HepG2 (cell line): Measurements from ENCODE around the gene TSEN54. TPM values are rescaled to one million over a fixed set of nuclear protein-coding genes. Genes with fewer than 3 reads are reported as not detected.

Experiments used
- ARHGAP35 ChIP-seq: sonication (generic); formaldehyde crosslinking; IDR thresholded peaks from 2 replicates; pipeline ENCODE4 v1.9.0; 2022; ENCODE audit warnings: mild to moderate bottlenecking, inconsistent platforms, moderate library complexity, missing genetic modification reagents, borderline replicate concordance
- E2F5 ChIP-seq: sonication (generic); formaldehyde crosslinking; conservative IDR thresholded peaks from 2 replicates; pipeline ENCODE4 v1.4.0; 2020; ENCODE audit warnings: missing genetic modification reagents
- IRX3 ChIP-seq: sonication (generic); formaldehyde crosslinking; IDR thresholded peaks from 2 replicates; pipeline ENCODE4 v1.8.1; 2023; ENCODE audit warnings: mild to moderate bottlenecking, low read depth, missing genetic modification reagents, borderline replicate concordance
- MATR3 ChIP-seq: sonication (generic); formaldehyde crosslinking; IDR thresholded peaks from 2 replicates; pipeline ENCODE4 v1.4.0; 2020; ENCODE audit warnings: missing genetic modification reagents
- MED13 ChIP-seq: sonication (generic); formaldehyde crosslinking; IDR thresholded peaks from 2 replicates; pipeline ENCODE4 v1.5.0; 2020; ENCODE audit warnings: missing genetic modification reagents
- MYPOP ChIP-seq: sonication (generic); formaldehyde crosslinking; IDR thresholded peaks from 2 replicates; pipeline ENCODE4 v1.8.1; 2023; ENCODE audit warnings: mild to moderate bottlenecking, moderate library complexity, missing genetic modification reagents
- SKIL ChIP-seq: sonication (generic); formaldehyde crosslinking; IDR thresholded peaks from 2 replicates; pipeline ENCODE4 v1.8.0; 2022; ENCODE audit warnings: missing genetic modification reagents, mild to moderate bottlenecking, moderate library complexity, borderline replicate concordance
- TBX2 ChIP-seq: sonication (generic); formaldehyde crosslinking; IDR thresholded peaks from 2 replicates; pipeline ENCODE4 v1.5.0; 2020; ENCODE audit warnings: missing genetic modification reagents, mild to moderate bottlenecking, borderline replicate concordance
- ZNF296 ChIP-seq: sonication (generic); formaldehyde crosslinking; conservative IDR thresholded peaks from 2 replicates; pipeline ENCODE4 v1.5.0; 2020; ENCODE audit warnings: mild to moderate bottlenecking, missing genetic modification reagents
- ZNF318 ChIP-seq: sonication (generic); formaldehyde crosslinking; IDR thresholded peaks from 2 replicates; pipeline ENCODE4 v1.4.0; 2020; ENCODE audit warnings: mild to moderate bottlenecking, missing genetic modification reagents
- ZNF567 ChIP-seq: sonication (generic); formaldehyde crosslinking; IDR thresholded peaks from 2 replicates; pipeline ENCODE4 v1.8.1; 2023; ENCODE audit warnings: mild to moderate bottlenecking, missing genetic modification reagents, borderline replicate concordance
- ZNF747 ChIP-seq: sonication (generic); formaldehyde crosslinking; IDR thresholded peaks from 2 replicates; pipeline ENCODE4 v1.8.1; 2023; ENCODE audit warnings: missing genetic modification reagents, mild to moderate bottlenecking, borderline replicate concordance
- ZNF800 ChIP-seq: sonication (generic); formaldehyde crosslinking; IDR thresholded peaks from 2 replicates; pipeline ENCODE4 v1.4.0; 2020; ENCODE audit warnings: missing genetic modification reagents
- polyA plus RNA-seq, 8 experiments: library from polyadenylated mRNA; depleted of rRNA in 3 of 8; stranded (reverse) in 7 of 8; unstranded in 1 of 8; fragments of >200 nt; fragmentation: Illumina TruSeq in 4 of 8; extraction: Trizol in 4 of 8; gene quantifications; 2 replicates each; pipeline versions ENCODE4 v1.2.1 to v1.2.3, GENCODE V29; 2011 to 2016; ENCODE audit warnings: low read depth in 4 of 8, missing spikeins in 1 of 8, mixed read lengths in 1 of 8; ENCODE audit not compliant: insufficient read depth in 1 of 8
- total RNA-seq, 5 experiments: library from RNA; depleted of rRNA; stranded (reverse); fragments of >200 nt; fragmentation: Illumina TruSeq; extraction: Trizol; gene quantifications; 2 replicates each; pipeline ENCODE4 v1.2.3, GENCODE V29; 2016; ENCODE audit warnings: low read depth in 1 of 5

Gene TSEN54
- total and polyA plus RNA-seq, 2 of the 13 experiments (the other 11 are each of a cell fraction or from before 2014, with no cell fraction given) = 62.9 to 63.3 TPM

GRCh38 chr17:75540923-75541503 lies 24.7 kb downstream of the TSEN54 start (continued):
- TF ChIP-seq SKIL (CRISPR knock-in tag) = no peak
- TF ChIP-seq ZNF318 (CRISPR knock-in tag) = no peak
- no peak for TF ChIP-seq MATR3 (CRISPR knock-in tag)
- no peak for TF ChIP-seq ZNF567 (CRISPR knock-in tag)
- TF ChIP-seq IRX3 (CRISPR knock-in tag) = no peak
- TF ChIP-seq ZNF800 (CRISPR knock-in tag) = no peak
- no peak for TF ChIP-seq MYPOP
- TF ChIP-seq ZNF296 (CRISPR knock-in tag) = 0 out of 2 replicates have a peak, but pooled peaks have one; percentile 52
- no peak for TF ChIP-seq TBX2
- TF ChIP-seq ZNF747 (CRISPR knock-in tag) = no peak
- TF ChIP-seq E2F5 (CRISPR knock-in tag) = no peak
- TF ChIP-seq ARHGAP35 (CRISPR knock-in tag) = no peak
- no peak for TF ChIP-seq MED13 (CRISPR knock-in tag)
